T-helper 1 cell treated with Interleukin-12 subunit alpha and Interleukin-12 subunit beta and Interleukin-4 antibody, amounts not matched to agents 30 μg/mL and 1 μg/mL, for 36 hours (primary cell): ENCODE results near the gene SH3RF1.
"Not testable (repeated sequence)": the region's sequence is repeated elsewhere in the genome, so short reads cannot be mapped to it uniquely, and the experiment has no call there.

ENCODE experiments used
- H3K27ac Mint-ChIP-seq: one replicate; pipeline ENCODE4 v1.8.0; 2021; ENCODE audit warnings: mild to moderate bottlenecking, mixed read lengths
- H3K27me3 Mint-ChIP-seq: one replicate; pipeline ENCODE4 v1.8.0; 2021; ENCODE audit warnings: low read depth, mixed read lengths
- H3K36me3 Mint-ChIP-seq: one replicate; pipeline ENCODE4 v1.8.0; 2021; ENCODE audit warnings: low read depth, mixed read lengths
- H3K4me1 Mint-ChIP-seq: one replicate; pipeline ENCODE4 v1.8.0; 2021; ENCODE audit warnings: low read depth, mixed read lengths
- H3K4me3 Mint-ChIP-seq: one replicate; pipeline ENCODE4 v1.8.0; 2021; ENCODE audit warnings: mild to moderate bottlenecking, moderate library complexity, mixed read lengths
- H3K9me3 Mint-ChIP-seq: one replicate; pipeline ENCODE4 v1.8.0; 2021; ENCODE audit warnings: mixed read lengths

SH3RF1 gene

GRCh38 chr4:169197206-169197605 lies 73.5 kb downstream of the SH3RF1 start:
- not testable (repeated sequence) for H3K36me3 Mint-ChIP-seq, H3K4me1 Mint-ChIP-seq, H3K27me3 Mint-ChIP-seq, H3K27ac Mint-ChIP-seq, H3K4me3 Mint-ChIP-seq, H3K9me3 Mint-ChIP-seq

DNA sequence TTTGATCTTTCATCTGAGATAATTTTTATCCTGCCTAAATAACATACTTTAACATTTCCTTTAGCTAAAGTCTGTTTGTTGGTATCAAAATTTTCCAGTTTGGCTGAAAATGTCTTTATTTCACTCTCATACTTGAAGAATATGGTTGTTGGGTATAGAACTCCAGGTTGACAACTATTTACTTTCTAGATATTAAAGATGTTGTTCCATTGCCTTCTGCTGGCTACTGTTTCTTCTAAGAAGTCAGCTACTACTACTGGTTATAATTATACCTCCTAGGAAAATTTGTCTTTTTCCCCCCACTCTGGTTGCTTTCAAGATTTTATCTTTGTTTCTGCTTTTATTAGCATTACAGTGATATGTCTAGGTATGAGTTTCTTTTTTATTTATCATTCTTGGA lies 75.7 kb downstream of the SH3RF1 start:
- Mint-ChIP-seq H3K27ac (no peak overlapping the region), H3K36me3 (no peaks in the 10 kb centered on the region), H3K9me3 (no peaks in the 10 kb centered on the region), H3K4me1 (no peaks in the 10 kb centered on the region), H3K4me3 (no peak overlapping the region), H3K27me3 (no peaks in the 10 kb centered on the region)

DNA sequence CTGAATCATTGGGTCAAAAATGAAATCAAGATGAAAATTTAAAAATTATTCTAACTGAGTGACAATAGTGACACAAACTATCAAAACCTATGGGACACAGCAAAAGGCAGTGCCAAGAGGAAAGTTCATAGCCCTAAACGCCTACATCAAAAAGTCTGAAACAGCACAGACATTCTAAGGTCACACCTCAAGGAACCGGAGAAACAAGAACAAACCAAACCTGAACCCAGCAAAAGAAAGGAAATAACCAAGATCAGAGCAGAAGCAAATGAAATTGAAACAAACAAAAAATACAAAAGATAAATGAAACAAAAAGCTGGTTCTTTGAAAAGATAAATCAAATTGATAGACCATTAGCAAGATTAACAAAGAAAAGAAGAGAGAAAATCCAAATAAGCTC lies 80.8 kb downstream of the SH3RF1 start:
- H3K9me3 Mint-ChIP-seq, H3K4me3 Mint-ChIP-seq, H3K36me3 Mint-ChIP-seq, H3K27ac Mint-ChIP-seq, H3K27me3 Mint-ChIP-seq, H3K4me1 Mint-ChIP-seq: not testable (repeated sequence)

- no peaks in the 10 kb centered on the region for H3K4me1 Mint-ChIP-seq
These were observed 81.4 kb downstream of the SH3RF1 start for GRCh38 chr4:169189372-169189771.

GRCh38 chr4:169188204-169188603 lies 82.6 kb downstream of the SH3RF1 start:
- Mint-ChIP-seq H3K36me3 (no peaks in the 10 kb centered on the region), H3K4me3 (no peak overlapping the region), H3K27ac (no peak overlapping the region), H3K9me3 (no peaks in the 10 kb centered on the region), H3K27me3 (no peaks in the 10 kb centered on the region), H3K4me1 (no peaks in the 10 kb centered on the region)

More at GRCh38 chr4:169189372-169189771, 81.4 kb downstream of the SH3RF1 start:
- no peaks in the 10 kb centered on the region for H3K36me3 Mint-ChIP-seq
- H3K27me3 Mint-ChIP-seq: no peaks in the 10 kb centered on the region
- H3K27ac Mint-ChIP-seq: no peak overlapping the region
- no peak overlapping the region for H3K4me3 Mint-ChIP-seq
- H3K9me3 Mint-ChIP-seq: no peaks in the 10 kb centered on the region

DNA sequence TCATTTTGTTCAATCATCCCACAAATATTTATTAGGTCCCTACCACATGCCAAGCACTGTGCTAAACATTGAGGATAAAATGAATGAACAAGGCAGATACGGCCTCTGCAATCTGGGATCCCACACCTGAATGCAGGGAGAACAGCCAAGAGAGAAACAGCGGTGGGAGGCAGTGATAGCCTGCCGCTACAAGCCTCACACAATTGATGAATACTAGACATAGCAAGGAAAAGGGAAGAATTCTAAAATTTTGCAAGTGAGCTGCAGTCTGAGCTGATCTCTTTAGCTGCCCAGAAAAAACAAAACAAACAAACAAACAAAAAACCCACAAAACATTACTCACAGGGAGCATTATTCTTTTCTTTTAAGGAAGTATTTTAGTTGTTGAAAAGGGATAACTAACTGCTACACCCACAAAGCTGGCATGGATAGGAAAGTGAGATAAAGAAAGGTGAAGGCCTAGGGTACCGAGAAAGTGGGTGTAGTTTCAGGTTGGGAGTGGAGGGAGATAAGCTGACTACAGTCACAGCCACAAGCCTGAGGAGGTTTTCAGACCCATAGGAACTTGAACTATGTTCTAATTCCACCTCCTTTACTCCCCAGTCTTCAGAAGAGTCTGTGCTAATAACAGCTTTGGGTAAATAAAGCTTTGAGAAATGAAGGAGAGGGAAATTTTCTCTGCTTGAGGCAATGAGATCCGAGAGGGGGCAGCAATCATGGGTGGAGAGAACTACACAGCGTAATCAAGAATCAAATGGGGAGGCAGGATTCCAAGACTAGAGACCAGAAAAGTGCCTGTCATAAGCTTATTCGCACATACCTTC lies 85.4 kb downstream of the SH3RF1 start:
- no peaks in the 10 kb centered on the region for H3K27me3 Mint-ChIP-seq
- H3K27ac Mint-ChIP-seq: no peak overlapping the region
- H3K36me3 Mint-ChIP-seq: no peaks in the 10 kb centered on the region
- no peaks in the 10 kb centered on the region for H3K9me3 Mint-ChIP-seq
- no peaks in the 10 kb centered on the region for H3K4me1 Mint-ChIP-seq
- no peak overlapping the region for H3K4me3 Mint-ChIP-seq

- H3K36me3 Mint-ChIP-seq: no peaks in the 10 kb centered on the region
- H3K4me1 Mint-ChIP-seq: no peaks in the 10 kb centered on the region
- H3K27me3 Mint-ChIP-seq: no peaks in the 10 kb centered on the region
- H3K4me3 Mint-ChIP-seq: no peak overlapping the region
- no peaks in the 10 kb centered on the region for H3K9me3 Mint-ChIP-seq
- no peak overlapping the region for H3K27ac Mint-ChIP-seq
These were observed 86.1 kb downstream of the SH3RF1 start for GRCh38 chr4:169184686-169185085.

DNA sequence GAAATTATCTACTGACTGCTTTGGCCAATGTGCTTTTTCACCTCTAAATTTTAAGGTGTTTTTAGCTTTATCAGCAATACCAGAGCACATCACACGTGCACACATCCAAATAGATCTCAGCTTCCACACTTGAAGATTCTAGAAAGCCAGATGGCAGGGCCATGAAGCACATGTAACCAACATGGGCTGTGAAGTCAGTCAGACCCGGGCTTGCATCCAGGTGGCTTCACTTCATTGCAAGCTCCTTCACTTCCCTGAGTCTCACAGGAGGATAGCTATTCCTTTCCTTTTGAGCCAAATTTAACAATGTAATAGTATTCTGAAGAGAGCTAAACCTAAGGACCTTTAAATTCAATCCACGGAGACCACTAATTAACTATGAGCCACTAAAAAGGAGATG lies 86.5 kb downstream of the SH3RF1 start:
- Mint-ChIP-seq H3K4me1 (no peaks in the 10 kb centered on the region), H3K27ac (no peak overlapping the region), H3K9me3 (no peaks in the 10 kb centered on the region), H3K27me3 (no peaks in the 10 kb centered on the region), H3K36me3 (no peaks in the 10 kb centered on the region), H3K4me3 (no peak overlapping the region)

DNA sequence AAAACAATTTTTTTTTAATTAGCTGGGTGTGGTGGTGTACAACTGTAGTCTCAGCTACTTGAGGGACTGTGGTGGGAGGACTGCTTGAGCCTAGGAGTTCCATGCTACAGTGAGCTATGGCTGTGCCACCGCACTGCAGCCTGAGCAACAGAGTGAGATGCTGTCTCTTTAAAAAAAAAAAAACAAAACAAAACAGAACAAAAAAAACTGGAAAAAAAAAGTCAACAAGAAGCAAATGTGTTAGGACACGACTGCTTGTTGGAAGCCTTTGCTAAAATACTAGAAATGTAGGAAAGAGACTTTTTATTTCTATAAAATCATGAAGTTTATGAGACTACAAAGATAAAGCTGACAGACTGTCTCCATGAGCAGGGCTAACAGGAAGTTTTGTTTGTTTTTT lies 87.2 kb downstream of the SH3RF1 start:
- Mint-ChIP-seq H3K36me3 (no peaks in the 10 kb centered on the region), H3K27ac (no peak overlapping the region), H3K4me3 (no peak overlapping the region), H3K4me1 (no peaks in the 10 kb centered on the region), H3K27me3 (no peaks in the 10 kb centered on the region), H3K9me3 (no peaks in the 10 kb centered on the region)

- no peak overlapping the region for H3K4me3 Mint-ChIP-seq
- no peaks in the 10 kb centered on the region for H3K4me1 Mint-ChIP-seq
- H3K36me3 Mint-ChIP-seq: no peaks in the 10 kb centered on the region
- H3K9me3 Mint-ChIP-seq: no peaks in the 10 kb centered on the region
- no peaks in the 10 kb centered on the region for H3K27me3 Mint-ChIP-seq
- H3K27ac Mint-ChIP-seq: no peak overlapping the region
These were observed 90.9 kb downstream of the SH3RF1 start for GRCh38 chr4:169179609-169180521.

DNA sequence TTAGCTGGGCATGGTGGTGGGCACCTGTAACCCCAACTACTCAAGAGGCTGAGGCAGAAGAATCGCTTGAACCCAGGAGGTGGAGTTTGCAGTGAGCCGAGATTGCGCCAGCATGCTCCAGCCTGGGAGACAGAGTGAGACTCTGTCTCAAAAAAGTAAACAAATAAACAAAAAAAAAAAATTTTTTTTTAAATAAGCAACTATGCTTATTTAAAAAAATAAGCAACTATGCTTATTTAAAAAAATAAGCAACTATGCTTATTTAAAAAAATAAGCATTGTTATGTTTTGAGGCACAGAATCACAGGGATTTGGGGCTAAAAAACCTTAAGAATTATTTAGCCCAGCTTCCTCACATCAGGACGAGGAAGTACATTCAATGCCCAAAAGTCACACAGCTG lies 92.7 kb downstream of the SH3RF1 start:
- H3K27me3 Mint-ChIP-seq, H3K4me1 Mint-ChIP-seq, H3K9me3 Mint-ChIP-seq, H3K4me3 Mint-ChIP-seq, H3K27ac Mint-ChIP-seq, H3K36me3 Mint-ChIP-seq: not testable (repeated sequence)

- H3K36me3 Mint-ChIP-seq: no peaks in the 10 kb centered on the region
- H3K27me3 Mint-ChIP-seq: peaks cover 3% of the 10 kb centered on the region
- H3K9me3 Mint-ChIP-seq: no peaks in the 10 kb centered on the region
- H3K4me3 Mint-ChIP-seq: no peak overlapping the region
- H3K4me1 Mint-ChIP-seq: no peaks in the 10 kb centered on the region
- H3K27ac Mint-ChIP-seq: no peak overlapping the region
These were observed 95.3 kb downstream of the SH3RF1 start for GRCh38 chr4:169175476-169175875.

DNA sequence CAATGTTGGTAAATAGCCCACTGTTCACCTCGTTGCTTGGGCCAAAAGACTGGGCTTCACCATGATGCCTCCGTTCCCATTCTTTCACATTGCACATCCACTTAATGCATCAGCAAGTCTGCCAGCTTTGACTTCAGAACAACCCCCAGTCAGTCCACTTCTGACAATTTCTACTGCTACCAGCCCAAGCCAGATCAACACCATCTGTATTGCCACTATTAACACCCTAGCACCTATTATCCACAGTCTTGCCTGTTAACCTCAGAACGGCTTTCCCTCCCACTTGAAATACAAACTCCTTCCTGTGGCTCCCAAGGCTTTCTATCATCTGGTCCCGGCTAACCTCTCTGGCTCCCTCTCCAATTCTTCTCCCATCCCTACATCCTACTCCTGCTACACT lies 95.7 kb downstream of the SH3RF1 start:
- H3K4me3 Mint-ChIP-seq: no peak overlapping the region
- no peaks in the 10 kb centered on the region for H3K9me3 Mint-ChIP-seq
- H3K36me3 Mint-ChIP-seq: no peaks in the 10 kb centered on the region
- H3K27ac Mint-ChIP-seq: no peak overlapping the region
- peaks cover 4% of the 10 kb centered on the region for H3K27me3 Mint-ChIP-seq
- H3K4me1 Mint-ChIP-seq: no peaks in the 10 kb centered on the region

DNA sequence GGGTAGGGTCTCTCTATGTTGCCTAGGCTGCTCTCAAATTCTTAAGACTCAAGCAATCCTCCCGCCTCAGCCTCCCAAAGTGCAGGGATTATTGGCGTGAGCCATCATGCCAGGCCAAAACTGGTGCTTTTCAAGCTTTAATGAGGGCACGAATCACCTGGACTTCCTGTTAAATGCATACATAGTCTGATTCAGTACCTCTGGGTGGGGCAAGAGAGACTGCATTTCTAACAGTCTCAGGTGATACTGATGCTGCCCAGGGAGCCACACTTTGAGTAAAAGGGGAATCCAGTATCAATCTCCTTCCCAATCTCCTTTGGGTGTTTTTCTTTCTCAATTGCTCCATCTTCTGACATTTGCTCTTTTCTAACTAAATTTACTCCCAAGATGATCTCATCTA lies 96.5 kb downstream of the SH3RF1 start:
- H3K4me1 Mint-ChIP-seq: no peaks in the 10 kb centered on the region
- H3K36me3 Mint-ChIP-seq: no peaks in the 10 kb centered on the region
- no peak overlapping the region for H3K4me3 Mint-ChIP-seq
- peaks cover 4% of the 10 kb centered on the region for H3K27me3 Mint-ChIP-seq
- no peak overlapping the region for H3K27ac Mint-ChIP-seq
- H3K9me3 Mint-ChIP-seq: no peaks in the 10 kb centered on the region
